ENCODE measurements around the gene WIPF2.
"Not testable (repeated sequence)": the region's sequence is repeated elsewhere in the genome, so short reads cannot be mapped to it uniquely, and the experiment has no call there.

The WIPF2 gene

DNA sequence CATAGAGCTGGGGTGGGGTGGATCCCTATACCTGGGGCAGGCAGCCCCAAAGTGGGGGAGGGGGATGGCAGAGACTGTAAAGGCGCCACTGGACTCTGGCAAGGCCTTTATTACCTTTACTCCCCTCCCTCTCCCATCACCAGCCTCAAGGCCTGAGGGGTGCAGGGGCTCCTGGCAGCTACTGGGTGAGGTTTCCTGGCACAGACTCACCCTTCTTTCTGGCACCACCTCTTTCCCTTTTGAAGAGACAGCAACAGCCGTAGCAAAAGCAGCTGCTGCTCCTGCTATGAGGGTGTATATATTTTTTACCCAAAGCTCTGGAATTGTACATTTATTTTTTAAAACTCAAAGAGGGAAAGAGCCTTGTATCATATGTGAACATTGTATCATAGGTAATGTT, 24.3 kb upstream of the WIPF2 start:
- DNase-seq = no peak

DNA sequence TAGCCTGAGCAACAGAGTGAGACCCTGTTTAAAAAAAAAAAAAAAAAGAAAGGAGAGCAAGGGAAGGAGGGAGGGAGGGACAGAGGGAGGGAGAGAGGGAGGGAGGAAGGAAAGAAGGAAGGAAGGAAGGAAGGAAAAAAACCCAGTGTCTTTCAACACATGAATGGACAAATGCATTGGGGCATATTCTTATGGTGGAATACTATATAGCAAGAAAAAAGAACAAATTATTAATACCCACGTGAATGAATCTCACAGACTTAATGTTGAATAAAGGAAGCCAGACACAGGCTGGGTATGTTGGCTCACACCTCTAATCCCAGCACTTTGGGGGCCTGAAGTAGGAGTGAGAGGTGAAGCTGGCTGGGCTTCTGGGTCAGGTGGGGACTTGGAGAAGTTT, 21.6 kb upstream of the WIPF2 start:
- no peak for DNase-seq

DNA sequence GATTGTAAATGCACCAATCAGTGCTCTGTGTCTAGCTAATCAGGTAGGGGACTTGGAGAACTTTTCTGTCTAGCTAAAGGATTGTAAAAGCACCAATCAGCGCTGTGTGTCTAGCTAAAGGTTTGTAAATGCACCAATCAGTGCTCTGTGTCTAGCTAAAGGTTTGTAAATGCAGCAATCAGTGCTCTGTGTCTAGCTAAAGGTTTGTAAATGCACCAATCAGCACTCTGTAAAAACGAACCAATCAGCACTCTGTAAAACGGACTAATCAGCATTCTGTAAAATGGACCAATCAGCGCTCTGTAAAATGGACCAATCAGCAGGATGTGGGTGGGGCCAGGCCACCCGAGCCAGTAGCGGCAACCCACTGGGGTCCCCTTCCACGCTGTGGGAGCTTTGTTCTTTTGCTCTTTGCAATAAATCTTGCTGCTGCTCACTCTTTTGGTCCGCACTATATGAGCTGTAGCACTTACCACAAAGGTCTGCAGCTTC, 21.1 kb upstream of the WIPF2 start:
- DNase-seq = not testable (repeated sequence)

GRCh38 chr17:40198576-40198975, 20.5 kb upstream of the WIPF2 start:
- no peak for DNase-seq

- DNase-seq = no peak
Observed at GRCh38 chr17:40203131-40203530, 16.0 kb upstream of the WIPF2 start.

- DNase-seq = not testable (repeated sequence)
Observed at GRCh38 chr17:40206193-40206592, 12.9 kb upstream of the WIPF2 start.

- DNase-seq = no peak
Observed at GRCh38 chr17:40209404-40210093, 9.6 kb upstream of the WIPF2 start.

DNA sequence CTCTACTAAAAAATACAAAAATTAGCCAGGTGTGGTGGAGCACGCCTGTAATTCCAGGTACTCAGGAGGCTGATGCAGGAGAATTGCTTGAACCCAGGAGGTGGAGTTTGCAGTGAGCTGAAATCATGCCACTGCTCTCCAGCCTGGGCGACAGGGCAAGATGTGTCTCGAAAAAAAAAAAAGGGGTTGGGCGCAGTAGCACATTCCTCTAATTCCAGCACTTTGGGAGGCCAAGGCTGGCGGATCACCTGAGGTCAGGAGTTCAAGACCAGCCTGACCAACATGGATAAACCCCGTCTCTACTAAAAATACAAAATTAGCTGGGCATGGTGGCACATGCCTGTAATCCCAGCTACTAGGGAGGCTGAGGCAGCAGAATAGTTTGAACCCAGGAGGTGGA, 5.2 kb upstream of the WIPF2 start:
- not testable (repeated sequence) for DNase-seq

DNA sequence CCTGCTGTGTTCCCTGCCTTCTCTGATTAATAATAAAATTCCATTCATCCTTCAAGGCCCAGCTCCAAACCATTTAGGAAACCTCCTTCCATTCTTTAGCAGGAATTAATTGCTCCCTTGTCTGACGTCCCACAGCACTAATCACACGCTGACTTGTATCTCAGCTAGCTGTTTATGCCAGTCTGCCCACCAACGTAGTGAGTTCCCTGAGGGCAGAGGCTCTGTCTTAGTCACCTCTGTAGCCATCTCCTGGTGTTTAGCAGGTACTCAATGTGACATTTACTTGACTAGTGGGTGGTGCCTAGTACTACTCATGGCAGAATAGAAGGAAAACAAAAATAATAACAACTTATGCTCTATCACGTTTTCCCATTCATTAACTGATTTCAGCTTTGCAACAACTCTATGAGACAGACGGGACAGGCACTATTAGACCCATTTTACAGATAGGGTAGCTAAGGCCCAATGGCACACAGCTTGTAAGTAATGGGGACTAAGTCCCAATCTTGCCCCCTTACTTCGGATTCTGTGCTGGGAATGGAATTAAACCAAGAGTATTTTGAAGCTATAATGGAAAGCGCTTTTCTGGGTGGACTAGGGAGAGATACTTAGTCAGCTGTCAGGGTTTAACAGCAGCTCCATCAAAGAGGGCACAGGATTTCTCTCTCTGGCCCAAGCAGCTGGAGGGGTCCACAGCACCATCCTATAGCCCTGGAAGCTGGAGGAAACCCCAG, 931 bp upstream of the WIPF2 start:
- no peak for DNase-seq

DNA sequence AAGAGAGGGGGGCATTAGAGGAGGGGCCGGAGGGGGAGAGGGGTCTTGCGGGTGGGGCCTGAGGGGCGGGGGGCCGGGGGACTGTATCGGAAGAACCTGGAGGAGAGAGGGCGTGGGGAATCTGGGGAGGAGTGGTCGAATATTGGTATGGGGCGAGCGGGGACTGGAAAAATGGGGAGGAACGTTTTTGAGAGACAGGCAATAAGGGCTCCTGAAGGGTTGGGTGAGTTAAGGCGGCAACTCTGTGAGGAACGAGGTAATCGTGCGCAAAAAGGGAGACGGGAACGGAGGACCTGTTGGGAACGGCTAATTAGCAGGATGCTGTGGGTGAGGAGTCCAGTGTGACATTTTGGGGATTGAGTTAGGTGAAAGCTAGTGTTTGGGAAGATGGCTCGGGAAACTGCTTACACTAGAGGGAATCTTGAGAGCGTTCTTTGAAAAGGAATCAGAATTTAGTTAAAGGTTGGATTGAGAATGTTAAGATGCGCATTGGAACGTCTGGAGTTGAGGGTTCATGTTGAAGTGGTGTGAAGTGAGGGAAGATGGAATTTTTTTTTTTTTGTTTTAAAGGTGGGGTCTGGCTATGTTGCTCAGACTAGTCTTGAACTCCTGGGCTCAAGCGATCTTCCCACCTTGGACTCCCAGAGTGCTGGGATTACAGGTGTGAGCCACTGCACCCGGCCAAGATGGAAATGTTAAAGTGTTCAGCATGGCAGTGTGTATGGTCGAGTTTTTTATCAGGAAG, 662 bp downstream of the WIPF2 start:
- no peak for DNase-seq

GRCh38 chr17:40224718-40225550, 5.8 kb downstream of the WIPF2 start:
- DNase-seq = no peak

- DNase-seq = not testable (repeated sequence)
Observed at GRCh38 chr17:40229146-40229545, 10.0 kb downstream of the WIPF2 start.

GRCh38 chr17:40230670-40231069, 11.6 kb downstream of the WIPF2 start:
- no peak for DNase-seq

DNA sequence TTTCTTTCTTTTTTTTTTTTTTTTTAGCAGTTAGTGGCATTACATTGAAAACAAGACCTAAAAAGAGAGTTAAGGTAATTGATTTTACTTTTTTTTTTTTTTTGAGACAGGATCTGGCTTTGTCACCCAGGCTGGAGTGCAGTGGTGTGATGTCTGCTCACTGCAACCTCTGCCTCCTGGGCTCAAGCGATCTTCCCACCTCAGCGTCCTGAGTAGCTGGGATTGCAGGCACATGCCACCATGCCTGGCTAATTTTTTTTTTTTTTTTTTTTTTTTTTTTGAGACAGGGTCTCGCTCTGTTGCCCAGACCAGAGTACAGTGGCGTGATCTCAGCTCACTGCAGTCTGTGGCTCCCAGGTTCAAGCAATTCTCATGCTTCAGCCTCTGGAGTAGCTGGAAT, 12.8 kb downstream of the WIPF2 start:
- not testable (repeated sequence) for DNase-seq

GRCh38 chr17:40241252-40241834, 22.2 kb downstream of the WIPF2 start:
- no peak for DNase-seq

DNA sequence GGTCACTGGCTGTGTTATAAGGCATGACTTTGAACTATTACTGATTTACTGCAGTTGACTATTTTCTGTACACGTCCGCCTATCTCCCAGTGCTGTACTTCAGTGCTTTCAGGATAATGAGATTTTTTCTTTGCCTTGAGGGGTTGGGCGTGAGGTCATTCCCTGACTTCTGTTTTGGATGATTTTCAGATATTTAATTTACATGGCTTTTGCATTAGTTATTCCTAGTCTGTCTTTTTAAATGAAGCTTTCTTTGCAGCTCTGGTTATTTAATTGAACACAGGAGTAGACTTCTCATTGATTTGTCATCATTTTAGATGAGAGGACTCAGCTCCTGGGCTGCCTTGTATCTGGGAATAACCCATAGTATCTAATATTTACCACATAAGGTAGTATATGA, 23.7 kb downstream of the WIPF2 start:
- no peak for DNase-seq

DNA sequence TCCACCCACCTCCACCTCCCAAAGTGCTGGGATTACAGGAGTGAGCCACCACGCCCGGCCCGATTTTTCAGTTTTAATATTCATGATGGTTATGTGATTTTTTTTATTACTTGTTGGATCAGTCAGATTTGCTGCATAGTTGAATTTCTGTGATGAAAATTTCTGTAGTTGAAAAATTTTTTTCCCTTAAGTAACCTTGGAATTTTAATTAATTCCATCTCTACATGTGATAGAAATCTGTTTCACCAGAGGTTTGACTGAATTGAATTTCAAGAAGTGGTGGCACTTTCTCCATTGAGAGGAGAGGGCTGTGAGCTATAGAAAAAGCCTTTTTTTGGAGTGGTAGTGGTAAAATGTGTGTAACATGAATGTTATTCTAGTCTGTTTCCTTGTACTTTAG, 24.7 kb downstream of the WIPF2 start:
- DNase-seq = no peak

GRCh38 chr17:40244255-40244654, 25.2 kb downstream of the WIPF2 start:
- DNase-seq = no peak

DNA sequence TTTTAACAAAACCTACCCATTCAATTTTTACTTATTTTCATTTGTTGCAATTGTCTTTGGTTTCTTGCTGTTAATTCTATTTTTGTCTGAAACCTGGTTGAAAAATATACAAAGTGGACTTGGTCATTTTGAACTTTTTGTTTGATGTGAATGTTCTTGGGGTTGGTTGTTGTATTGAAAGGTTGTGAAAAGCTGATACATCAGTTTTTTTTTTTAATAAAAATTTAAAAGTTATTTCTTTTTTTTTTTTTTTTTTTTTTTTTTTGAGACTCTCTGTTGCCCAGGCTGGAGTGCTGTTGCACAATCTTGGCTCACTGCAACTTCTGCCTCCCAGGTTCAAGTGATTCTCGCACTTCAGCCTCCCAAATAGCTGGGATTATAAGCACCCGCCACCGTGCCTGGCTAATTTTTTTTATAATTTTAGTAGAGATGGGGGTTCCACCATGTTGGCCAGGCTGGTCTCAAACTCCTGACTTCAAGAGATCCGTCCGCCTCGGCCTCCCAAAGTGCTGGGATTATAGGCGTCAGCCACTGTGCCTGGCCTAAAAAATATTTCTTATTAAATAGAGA, 28.9 kb downstream of the WIPF2 start:
- no peak for DNase-seq

DNA sequence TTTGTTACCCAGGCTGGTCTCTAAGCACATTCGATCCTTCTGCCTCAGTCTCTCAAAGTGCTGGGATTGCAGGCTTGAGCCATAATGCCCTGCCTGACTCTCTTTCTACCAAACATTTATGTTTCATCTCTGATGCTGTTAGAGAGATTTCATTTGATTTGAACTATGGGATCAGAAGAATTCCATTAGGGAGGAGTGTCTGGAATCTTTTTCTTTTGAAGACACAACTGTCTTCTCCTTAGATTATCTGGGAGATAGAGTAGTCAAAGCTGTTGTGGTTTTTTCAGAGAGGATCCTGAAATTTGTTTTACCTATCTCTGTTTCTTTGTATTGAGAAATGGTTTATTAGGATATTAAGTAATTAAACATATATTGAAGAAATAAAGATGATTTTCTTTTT, 29.4 kb downstream of the WIPF2 start:
- DNase-seq = no peak

DNA sequence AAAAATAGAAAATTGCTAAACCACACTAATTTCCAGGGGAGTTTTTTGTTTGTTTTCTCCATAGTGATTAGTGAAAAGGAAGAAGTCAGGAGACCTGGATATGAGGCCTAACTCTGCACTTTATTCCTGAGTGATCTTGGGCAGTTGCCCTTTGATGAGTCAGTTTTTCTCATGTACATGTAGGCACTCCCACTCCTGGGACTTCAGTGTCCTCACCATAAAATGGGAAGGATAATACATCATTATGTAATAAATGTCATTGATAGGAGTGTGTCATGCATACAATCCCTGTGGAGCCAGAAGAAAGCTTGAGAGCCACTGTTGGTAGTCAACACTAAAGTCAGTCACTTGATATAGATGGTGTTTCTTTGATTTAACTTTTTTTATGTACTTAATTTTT, 32.5 kb downstream of the WIPF2 start:
- DNase-seq = no peak

DNA sequence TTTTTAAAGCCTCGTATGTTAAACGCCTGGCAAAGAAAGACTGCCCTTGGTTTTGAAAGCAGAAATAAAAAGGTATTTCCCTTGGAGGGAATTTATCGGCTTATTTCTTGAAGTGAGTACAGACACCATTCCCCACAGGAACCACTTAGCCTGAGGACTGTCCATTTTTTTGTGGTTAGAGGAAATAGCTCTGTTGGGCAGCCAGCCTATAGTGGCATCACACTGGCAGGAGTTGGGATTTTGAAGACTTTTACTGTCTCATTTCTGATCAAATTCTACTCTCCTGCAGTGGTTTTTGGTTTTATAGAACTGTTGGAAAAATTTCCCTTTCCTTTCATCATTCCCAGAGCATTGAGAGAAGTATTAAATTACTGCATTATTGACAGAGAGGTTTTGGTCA, 34.5 kb downstream of the WIPF2 start:
- no peak for DNase-seq

Measured in left hindlimb (tissue), 1 donor.